OCI-LY7 (cell line): ENCODE data around the gene RIN3. TPM values are rescaled to one million over a fixed set of nuclear protein-coding genes. Genes with fewer than 3 reads are reported as not detected.

Experiments
- BruUV-seq: library from RNA; stranded (reverse); fragments of 400-500 nt; replicated peaks from 2 replicates; lab custom pipeline; 2021; lab: Mats Ljungman, UMichigan
- CTCF ChIA-PET: fragments of 300-600 bp; sonication (Branson Sonifier 250); formaldehyde crosslinking; loops from one replicate; lab custom pipeline; 2022; ENCODE audit warnings: antibody characterized with exemption; ENCODE audit not compliant: unreplicated experiment; lab: Charles Lee
- POLR2A ChIA-PET: fragments of 300-600 bp; sonication (Branson Sonifier 250); formaldehyde crosslinking; loops from one replicate; lab custom pipeline; 2022; ENCODE audit warnings: antibody characterized with exemption; lab: Charles Lee
- DNase-seq: peaks from one replicate; pipeline ENCODE4 v3.0.0-alpha.2; 2015; ENCODE audit warnings: low spot score
- H2AFZ ChIP-seq: fragments of 200-600 bp; sonication (generic), shearing (Covaris generic); 2 replicates; pipeline ENCODE4 v1.6.1; 2014; ENCODE audit warnings: mild to moderate bottlenecking, antibody characterized with exemption, low read length, moderate library complexity
- H3K27ac ChIP-seq: fragments of 200-600 bp; sonication (generic); 2 replicates; pipeline ENCODE4 v1.5.1; 2014; ENCODE audit warnings: mixed run types, low read depth, mild to moderate bottlenecking, moderate library complexity, low read length, inconsistent platforms; ENCODE audit not compliant: poor library complexity, severe bottlenecking
- H3K36me3 ChIP-seq: fragments of 200-600 bp; sonication (generic); 2 replicates; pipeline ENCODE4 v1.6.1; 2014; ENCODE audit warnings: mild to moderate bottlenecking, antibody characterized with exemption, low read length, moderate library complexity, mixed read lengths; ENCODE audit not compliant: insufficient read depth
- H3K4me1 ChIP-seq: fragments of 200-600 bp; sonication (generic); 2 replicates; pipeline ENCODE4 v1.5.1; 2014; ENCODE audit warnings: mild to moderate bottlenecking, low read length; ENCODE audit not compliant: insufficient read depth, poor library complexity, severe bottlenecking
- H3K4me2 ChIP-seq: fragments of 200-600 bp; sonication (generic); 2 replicates; pipeline ENCODE4 v1.6.1; 2014; ENCODE audit warnings: mild to moderate bottlenecking, low read length
- H3K4me3 ChIP-seq: fragments of 200-600 bp; sonication (generic); 2 replicates; pipeline ENCODE4 v1.5.1; 2014; ENCODE audit warnings: mild to moderate bottlenecking, low read depth, low read length; ENCODE audit not compliant: poor library complexity, severe bottlenecking
- H3K79me2 ChIP-seq: fragments of 200-600 bp; sonication (generic); 2 replicates; pipeline ENCODE4 v1.6.1; 2016; ENCODE audit warnings: low read depth, mild to moderate bottlenecking, low read length, moderate library complexity, mixed read lengths; ENCODE audit not compliant: insufficient read depth
- H3K9me2 ChIP-seq: fragments of 200-600 bp; sonication (generic); 2 replicates; pipeline ENCODE4 v1.6.1; 2016; ENCODE audit warnings: mild to moderate bottlenecking, low read length, mixed read lengths; ENCODE audit not compliant: insufficient read depth
- H3K9me3 ChIP-seq: fragments of 200-600 bp; sonication (generic); 2 replicates; pipeline ENCODE4 v1.6.1; 2014; ENCODE audit warnings: mild to moderate bottlenecking, mixed run types, low read length, mixed read lengths
- H4K20me1 ChIP-seq: fragments of 200-600 bp; sonication (generic); 2 replicates; pipeline ENCODE4 v1.6.1; 2014; ENCODE audit warnings: mild to moderate bottlenecking, antibody characterized with exemption, low read length, moderate library complexity, mixed read lengths; ENCODE audit not compliant: insufficient read depth
- CTCF ChIP-seq: fragments of 200-600 bp; sonication (generic); conservative IDR thresholded peaks from 2 replicates; pipeline ENCODE4 v1.5.1; 2014; ENCODE audit warnings: mild to moderate bottlenecking, antibody characterized with exemption, low read length, moderate library complexity, mixed read lengths
- EZH2phosphoT487 ChIP-seq: fragments of 200-600 bp; sonication (generic); IDR thresholded peaks from 2 replicates; pipeline ENCODE4 v1.6.1; 2018; ENCODE audit warnings: low read depth, borderline replicate concordance, mild to moderate bottlenecking, mixed run types, antibody characterized with exemption, low read length, moderate library complexity, mixed read lengths
- intact Hi-C: fragments of 100-400 bp; cut with micrococcal nuclease; formaldehyde crosslinking; loops from one replicate; pipeline ENCODE4 v1.10.0; 2022; ENCODE audit not compliant: unreplicated experiment
- total RNA-seq, 2 experiments: library from RNA; depleted of rRNA in 1 of 2; stranded (reverse); fragments of >200 nt in 1 of 2; shearing (Covaris generic) in 1 of 2; gene quantifications; 2 replicates each; pipeline ENCODE4 v1.2.3, GENCODE V29; 2014 to 2022

RIN3 gene
- total RNA-seq, 2 experiments from 2014 or later, result not detected

- no peak overlapping the region for H2AFZ ChIP-seq
- no peak overlapping the region for H3K4me3 ChIP-seq
- intact Hi-C loops, result no loop called here
- no peaks in the 10 kb centered on the region for H3K9me2 ChIP-seq
- no peaks in the 10 kb centered on the region for H3K79me2 ChIP-seq
- no TSS peak for BruUV-seq
- H3K27ac ChIP-seq, result no peak overlapping the region
- peaks cover 5% of the 10 kb centered on the region for H3K4me1 ChIP-seq
- H3K9me3 ChIP-seq, result no peaks in the 10 kb centered on the region
- ChIA-PET POLR2A (interaction anchor here (0.6 kb wide), 1 partner anchor 457 kb away, joined by 3 read pairs; no protein-coding TSS in a partner anchor), CTCF (no interaction called here)
- no peaks in the 10 kb centered on the region for H4K20me1 ChIP-seq
- no peak for DNase-seq
- H3K4me2 ChIP-seq, result no peak overlapping the region
- H3K36me3 ChIP-seq, result no peaks in the 10 kb centered on the region
- TF ChIP-seq EZH2phosphoT487 (no peak), CTCF (no peak)
Measured at GRCh38 chr14:92668276-92668973, 154.8 kb downstream of the RIN3 start.

DNA sequence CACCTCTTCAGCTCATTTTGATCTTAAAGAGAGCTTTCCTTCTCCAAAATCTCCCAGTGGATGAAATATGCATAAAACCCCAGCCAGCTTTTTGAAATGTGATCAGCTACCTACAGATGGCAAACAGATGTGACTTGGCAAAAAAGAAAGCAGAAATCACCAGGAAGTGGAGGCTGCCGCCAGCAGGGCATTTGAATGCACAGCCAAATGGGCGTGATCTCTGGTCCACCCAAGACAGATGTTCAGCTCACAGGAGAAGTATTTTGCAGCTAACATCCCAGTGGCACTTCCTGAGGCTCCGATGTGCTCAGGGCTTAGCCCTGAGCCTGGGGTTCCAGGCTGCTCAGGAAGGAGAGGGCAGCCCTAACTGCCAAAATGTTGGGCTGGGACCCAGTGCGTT lies 156.6 kb downstream of the RIN3 start:
- H3K9me2 ChIP-seq, result no peaks in the 10 kb centered on the region
- no peaks in the 10 kb centered on the region for H3K79me2 ChIP-seq
- H3K9me3 ChIP-seq, result no peaks in the 10 kb centered on the region
- no peak overlapping the region for H3K4me2 ChIP-seq
- H3K4me1 ChIP-seq, result peaks cover 5% of the 10 kb centered on the region
- no peak overlapping the region for H3K4me3 ChIP-seq
- H3K27ac ChIP-seq, result no peak overlapping the region
- POLR2A ChIA-PET, result interaction anchor here (0.7 to 1.4 kb wide), 4 partner anchors 11 to 123 kb away, joined by 3 to 7 read pairs (median 3); no protein-coding TSS in a partner anchor
- peak; percentile 29 for DNase-seq
- no peaks in the 10 kb centered on the region for H3K36me3 ChIP-seq
- no peaks in the 10 kb centered on the region for H4K20me1 ChIP-seq
- TF ChIP-seq CTCF (0 out of 2 replicates have a peak, but pooled peaks have one; percentile 23), EZH2phosphoT487 (no peak)
- peak overlapping the region; percentile 55; the same call in 1 of the 2 replicates for H2AFZ ChIP-seq
- intact Hi-C loops, result no loop called here
- BruUV-seq, result no TSS peak
- CTCF ChIA-PET, result no interaction called here
